ENCODE measurements around the gene ADAD2.
"Not testable (repeated sequence)": the region's sequence is repeated elsewhere in the genome, so short reads cannot be mapped to it uniquely, and the experiment has no call there.

ADAD2 gene

DNA sequence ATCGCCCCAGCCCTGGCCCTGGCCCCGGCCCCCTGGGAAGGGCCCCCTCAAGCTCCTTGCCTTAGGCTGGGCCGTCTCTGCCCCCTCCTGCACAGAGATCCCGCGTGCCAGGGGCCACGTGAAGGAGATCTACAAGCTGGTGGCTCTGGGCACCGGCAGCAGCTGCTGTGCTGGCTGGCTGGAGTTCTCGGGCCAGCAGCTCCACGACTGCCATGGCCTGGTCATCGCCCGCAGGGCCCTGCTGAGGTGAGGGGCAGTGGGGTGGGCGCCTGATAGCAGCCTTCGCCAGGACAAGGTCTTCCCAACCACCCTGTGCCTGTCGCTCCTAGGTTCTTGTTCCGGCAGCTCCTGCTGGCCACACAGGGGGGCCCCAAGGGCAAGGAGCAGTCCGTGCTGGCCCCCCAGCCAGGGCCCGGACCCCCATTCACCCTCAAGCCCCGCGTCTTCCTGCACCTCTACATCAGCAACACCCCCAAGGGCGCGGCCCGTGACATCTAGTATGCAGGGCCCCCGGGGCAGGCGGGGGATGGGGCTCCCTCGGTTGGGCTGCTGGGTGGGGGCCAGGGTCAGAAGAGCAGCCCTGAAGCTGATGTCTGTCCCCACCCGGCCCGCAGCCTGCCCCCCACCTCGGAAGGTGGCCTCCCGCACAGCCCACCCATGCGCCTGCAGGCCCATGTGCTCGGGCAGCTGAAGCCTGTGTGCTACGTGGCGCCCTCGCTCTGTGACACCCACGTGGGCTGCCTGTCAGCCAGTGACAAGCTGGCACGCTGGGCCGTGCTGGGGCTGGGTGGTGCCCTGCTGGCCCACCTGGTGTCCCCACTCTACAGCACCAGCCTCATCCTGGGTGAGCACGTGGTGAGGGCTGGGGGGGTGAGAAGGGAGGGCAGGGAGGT lies 4.5 kb downstream of the ADAD2 start:
- no peak for DNase-seq (ENCODE audit: low read depth)

DNA sequence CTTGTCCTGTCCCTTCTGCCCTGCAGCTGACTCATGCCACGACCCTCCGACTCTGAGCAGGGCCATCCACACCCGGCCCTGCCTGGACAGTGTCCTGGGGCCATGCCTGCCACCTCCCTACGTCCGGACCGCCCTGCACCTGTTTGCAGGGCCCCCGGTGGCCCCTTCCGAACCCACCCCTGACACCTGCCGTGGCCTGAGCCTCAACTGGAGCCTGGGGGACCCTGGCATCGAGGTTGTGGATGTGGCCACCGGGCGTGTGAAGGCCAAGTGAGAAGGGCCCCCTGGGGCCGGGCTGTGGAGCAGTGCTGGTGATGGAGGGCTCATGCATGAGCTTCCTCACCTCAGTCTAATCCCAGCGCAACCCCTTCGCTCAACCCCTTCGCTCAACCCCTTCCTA lies 5.1 kb downstream of the ADAD2 start:
- no peak for DNase-seq (ENCODE audit: low read depth)

DNA sequence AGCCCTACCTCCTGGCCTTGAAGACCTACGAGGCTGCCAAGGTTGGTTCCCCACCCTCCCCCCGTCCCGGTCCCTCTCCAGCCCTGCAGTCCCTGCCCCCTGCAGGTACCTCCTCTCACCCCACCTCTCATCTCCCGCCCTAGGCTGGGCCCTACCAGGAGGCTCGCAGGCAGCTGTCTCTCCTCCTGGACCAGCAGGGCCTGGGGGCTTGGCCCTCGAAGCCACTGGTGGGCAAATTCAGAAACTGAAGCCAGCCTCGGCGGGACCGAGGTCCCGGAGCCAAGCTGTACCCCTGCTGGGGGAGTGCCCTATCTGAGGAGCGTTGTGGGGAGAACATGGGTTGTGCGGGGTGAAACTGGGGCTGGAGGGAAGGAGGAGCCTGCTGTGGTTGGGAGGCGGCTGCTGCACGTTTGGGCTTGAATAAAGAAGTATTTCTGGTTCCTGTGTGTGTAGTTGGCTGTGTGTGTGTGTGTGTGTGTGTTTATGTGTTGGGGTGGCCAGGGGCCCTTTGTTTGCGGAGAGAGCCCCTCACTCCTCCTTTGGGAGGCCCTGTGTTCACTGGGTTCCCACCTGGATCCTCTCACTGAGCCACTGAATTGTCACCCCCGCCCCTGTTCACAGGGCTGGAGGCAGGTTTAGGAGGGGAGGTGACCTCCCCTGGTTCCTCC lies 5.9 kb downstream of the ADAD2 start:
- no peak for DNase-seq (ENCODE audit: low read depth)

DNA sequence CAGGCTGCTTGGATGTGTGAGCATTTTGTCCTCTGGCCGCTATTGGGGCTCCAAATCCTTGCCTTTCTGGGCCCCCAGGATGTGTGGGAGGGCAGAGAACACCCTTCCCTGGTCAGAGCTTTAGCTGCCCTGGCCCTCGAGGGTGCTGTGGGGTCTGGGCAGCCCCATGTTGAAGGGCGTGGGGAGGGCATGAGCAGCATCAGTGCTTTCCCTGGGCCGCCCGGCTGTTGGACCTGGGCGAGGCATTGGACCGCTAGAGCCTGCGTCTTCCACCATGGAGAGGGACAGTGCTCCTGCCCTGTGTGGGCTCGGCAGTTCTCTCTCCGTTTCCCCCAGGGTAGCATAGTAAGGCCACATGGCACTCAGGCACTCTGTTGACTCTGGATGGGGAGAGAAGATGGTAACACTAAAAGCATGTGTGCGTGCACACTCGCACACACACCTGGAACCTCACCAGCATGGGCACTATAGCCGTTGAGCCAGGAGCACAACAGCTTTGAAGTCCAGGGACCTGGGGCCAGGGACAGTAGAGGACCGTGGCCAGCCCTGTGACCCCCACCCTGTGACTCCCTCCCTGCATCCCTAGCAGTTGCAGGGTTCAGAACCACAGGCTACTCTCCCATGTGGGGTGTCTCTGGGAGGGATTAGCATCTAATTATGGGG lies 6.6 kb downstream of the ADAD2 start:
- DNase-seq (ENCODE audit: low read depth), result no peak

- DNase-seq (ENCODE audit: low read depth), result no peak
Observed at GRCh38 chr16:84198401-84198800, 7.4 kb downstream of the ADAD2 start.

DNA sequence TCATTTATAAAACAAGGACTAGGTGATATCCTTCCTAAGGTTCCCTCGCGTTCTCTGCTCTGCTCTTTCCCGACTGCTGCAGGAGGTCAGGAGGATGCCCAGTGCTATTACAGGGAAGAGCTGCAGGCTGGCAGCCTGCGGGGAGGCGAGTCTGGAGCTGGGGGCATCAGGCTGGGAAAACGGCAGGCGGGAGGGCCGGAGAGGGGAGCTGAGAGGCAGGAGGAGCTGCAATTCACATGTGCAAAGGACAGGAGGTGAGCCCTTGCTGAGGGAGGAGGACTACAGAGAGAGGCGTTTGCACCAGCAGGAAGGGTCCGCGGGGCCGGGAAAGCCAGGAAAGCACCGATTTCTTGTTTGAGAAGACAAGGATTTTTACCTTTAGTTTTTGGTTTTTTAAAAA lies 8.1 kb downstream of the ADAD2 start:
- DNase-seq (ENCODE audit: low read depth), result no peak

GRCh38 chr16:84199861-84200260 lies 8.9 kb downstream of the ADAD2 start:
- no peak for DNase-seq (ENCODE audit: low read depth)

DNA sequence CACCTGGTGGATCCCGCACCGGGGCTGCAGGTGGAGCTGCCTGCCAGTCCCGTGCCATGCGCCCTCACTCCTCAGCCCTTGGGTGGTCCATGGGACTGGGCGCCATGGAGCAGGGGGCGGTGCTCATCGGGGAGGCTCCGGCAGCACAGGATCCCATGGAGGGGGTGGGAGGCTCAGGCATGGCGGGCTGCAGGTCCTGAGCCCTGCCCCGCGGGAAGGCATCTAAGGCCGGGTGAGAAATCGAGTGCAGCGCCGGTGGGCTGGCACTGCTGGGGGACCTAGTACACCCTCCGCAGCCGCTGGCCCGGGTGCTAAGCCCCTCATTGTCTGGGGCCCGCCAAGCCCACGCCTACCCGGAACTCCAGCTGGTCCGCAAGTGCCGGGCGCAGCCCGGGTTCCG lies 13.6 kb downstream of the ADAD2 start:
- not testable (repeated sequence) for DNase-seq (ENCODE audit: low read depth)

GRCh38 chr16:84205123-84205522 lies 14.2 kb downstream of the ADAD2 start:
- DNase-seq (ENCODE audit: low read depth), result not testable (repeated sequence)

DNA sequence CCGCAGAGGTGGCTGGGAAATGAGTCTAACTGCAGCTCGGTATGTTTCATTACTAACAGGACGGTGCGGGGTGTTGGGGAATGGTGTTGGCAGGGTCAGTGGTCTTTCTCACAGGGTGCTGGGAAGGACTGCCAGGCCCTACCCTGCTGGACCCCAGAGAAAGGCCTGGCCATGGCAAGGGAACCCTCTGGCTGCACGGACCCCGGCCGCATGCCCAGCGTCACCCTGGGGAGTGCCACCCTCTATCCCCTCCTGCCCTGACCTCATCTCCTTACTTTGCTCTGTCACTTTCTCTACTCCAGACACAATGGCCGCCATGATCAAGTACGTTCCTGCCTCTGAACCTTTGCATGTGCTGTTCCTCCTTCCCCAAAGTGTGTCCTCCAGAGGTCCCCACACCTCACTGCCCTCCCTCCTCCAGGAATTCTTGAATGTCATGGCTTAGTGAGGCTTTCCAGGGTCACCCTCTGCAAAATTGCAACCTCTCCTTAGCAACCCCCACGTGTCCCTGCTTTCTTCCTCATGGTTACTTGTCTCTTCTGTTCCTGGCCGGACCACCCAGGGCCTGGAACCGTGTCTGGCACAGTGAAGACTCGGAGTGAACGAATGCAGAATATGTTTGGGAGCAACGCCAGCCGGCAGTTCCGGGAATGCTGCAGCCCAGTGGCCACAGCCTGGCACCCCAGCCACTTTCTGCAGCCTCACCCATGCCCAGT lies 15.2 kb downstream of the ADAD2 start:
- no peak for DNase-seq (ENCODE audit: low read depth)

DNA sequence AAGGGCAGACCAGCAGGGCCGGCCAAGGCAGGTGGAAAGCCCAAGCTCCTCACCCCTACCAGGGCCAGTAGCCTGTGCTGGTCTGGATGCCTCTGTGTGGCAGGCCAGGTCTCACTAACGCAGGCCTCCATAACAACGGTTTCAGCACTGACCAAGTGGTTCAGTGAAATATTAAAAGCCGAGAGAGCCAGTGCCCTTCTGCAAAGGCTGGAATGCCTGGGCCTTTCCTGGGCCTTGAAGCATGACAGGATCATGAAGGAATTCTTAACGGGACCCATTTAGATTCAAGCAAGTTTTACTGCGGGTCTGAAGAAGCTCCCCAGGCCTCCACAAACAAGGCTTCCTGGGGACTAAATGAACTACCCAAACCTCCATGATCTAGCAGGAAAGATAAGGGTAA lies 16.3 kb downstream of the ADAD2 start:
- no peak for DNase-seq (ENCODE audit: low read depth)

GRCh38 chr16:84207879-84208278 lies 16.9 kb downstream of the ADAD2 start:
- no peak for DNase-seq (ENCODE audit: low read depth)

DNA sequence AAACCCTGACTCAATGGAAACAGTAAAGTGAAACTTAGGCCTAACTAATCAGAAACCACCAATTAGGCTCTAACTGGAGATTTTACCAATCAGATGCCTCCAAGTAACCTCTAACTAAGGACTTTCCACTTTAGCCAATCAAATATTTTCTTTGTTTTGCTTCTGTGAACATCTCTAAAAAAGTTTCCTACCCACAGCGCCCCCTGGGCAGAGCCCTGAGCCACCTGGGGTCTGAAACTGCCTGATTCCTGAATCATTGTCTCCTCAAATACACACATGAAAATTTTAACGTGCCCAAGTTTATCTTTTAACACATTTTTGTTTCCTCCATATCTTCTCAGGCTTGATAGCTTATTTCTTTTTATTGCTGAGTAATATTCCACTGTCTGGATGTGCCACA lies 19.0 kb downstream of the ADAD2 start:
- no peak for DNase-seq (ENCODE audit: low read depth)

- no peak for DNase-seq (ENCODE audit: low read depth)
Observed at GRCh38 chr16:84212154-84212553, 21.2 kb downstream of the ADAD2 start.

DNA sequence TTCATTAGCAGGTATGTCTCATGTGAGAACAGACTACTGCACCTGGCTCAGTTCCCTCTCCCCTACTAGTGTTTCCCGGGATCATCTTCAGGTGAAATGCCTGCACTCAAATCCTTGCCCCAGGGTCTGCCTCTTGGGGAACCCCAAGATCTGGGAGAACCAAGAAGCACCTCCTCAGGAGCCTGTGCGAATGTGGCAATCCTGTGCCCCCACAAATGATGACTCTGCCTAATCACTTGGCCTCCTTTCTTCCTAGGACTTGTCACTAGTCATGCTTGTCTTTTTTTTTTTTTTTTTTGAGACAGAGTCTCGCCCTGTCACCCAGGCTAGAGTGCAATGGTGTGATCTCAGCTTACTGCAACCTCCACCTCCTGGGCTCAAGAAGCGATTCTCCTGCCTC lies 21.7 kb downstream of the ADAD2 start:
- no peak for DNase-seq (ENCODE audit: low read depth)

DNA sequence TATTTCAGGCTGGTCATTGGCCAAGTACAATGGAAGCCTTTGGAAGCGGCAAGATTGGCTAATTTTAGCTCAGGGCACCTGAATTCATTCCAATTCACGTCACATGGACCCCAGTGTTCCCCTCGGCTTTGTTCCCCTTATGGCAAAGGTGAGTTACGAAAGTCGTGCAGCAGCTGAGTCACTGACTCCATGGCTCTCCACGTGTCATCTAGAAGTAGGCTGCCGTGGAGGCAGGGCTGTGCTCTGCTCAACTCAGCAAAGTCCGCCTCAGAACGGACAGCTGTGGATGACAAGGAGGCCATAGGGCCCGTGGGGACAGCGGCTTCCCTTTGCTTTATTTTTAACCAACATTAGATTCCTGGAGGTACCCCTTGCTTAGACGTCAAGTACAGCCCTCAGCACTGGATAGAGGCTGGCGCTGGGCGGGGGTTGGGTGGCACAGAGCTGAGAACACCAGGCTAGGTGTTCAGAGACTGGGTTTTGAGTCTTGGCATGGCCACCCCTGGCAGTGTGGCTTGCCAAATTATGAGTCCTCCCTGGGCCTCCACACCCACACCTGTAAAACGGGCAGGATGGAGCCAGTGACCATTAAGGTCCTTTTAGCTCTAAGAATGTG lies 23.6 kb downstream of the ADAD2 start:
- no peak for DNase-seq (ENCODE audit: low read depth)

- DNase-seq (ENCODE audit: low read depth), result no peak
Observed at GRCh38 chr16:84215531-84215930, 24.6 kb downstream of the ADAD2 start.

DNA sequence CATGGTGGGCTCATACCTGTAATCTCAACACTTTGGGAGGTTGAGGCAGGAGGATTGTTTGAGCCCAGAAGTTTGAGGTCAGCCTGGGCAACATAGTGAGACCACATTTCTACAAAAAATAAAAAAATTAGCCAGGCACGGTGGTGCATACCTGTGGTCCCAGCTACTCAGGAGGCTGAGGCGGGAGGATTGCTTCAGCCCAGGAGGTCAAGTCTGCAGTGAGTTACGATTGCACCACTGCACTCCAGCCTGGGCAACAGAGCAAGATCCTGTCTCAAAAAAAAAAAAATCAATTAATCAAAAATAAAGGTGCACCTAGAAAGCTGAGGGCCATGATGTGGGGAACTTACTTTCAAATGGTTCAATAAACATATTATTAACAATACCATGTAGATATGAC lies 25.2 kb downstream of the ADAD2 start:
- not testable (repeated sequence) for DNase-seq (ENCODE audit: low read depth)

DNA sequence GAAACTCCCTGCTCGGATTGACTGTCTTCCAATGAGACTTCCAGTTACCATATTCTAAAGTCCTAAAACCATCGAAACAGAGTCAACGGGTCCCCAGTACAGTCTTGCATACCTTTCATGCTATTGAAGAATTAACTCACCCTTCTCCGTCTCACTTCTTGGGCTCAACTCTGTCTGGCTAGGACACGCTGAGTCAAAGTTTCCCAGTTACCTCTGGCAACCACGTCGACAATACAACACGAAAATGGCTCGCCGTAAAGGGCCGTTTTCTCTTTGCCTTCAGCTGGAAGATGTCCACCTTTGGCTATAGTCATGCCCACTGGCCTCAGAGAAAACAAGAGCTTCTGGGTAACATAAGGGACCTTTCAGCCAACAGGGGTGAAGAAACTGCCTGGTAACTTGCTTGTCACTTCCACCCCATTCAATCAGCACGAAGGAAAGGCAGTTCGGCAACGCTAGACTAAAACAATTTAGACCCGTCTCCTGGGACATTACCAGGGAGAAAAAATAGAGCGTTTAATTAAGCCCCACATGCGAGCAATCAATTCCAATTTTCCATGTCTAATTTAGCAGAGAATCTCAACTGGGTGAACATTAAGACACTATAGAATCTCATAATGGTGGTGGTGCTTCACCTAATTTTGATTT lies 27.3 kb downstream of the ADAD2 start:
- DNase-seq (ENCODE audit: low read depth), result no peak

GRCh38 chr16:84218956-84219355 lies 28.0 kb downstream of the ADAD2 start:
- DNase-seq (ENCODE audit: low read depth), result no peak

DNA sequence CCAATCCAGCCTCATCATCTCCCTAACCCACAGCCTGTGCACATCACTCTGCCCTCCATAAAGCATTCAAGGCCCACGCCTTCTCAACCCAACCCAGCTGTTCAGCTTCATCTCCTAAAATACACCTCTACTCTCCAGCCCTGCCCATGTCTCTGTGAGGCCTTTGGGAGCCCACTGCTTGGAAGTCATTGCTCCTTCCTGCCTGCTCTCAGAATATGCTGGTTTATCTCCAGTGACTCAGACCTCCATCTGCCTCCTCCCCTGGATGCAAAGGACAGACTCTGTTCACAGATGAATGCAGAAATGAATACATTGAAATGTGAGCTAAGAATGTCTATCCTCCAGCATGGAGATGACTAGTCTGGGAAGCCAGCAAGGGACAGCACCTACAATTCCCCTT lies 29.9 kb downstream of the ADAD2 start:
- DNase-seq (ENCODE audit: low read depth), result no peak
